ENCODE data around the gene SPACA4.

The SPACA4 gene

GRCh38 chr19:48644839-48645619, 38.5 kb downstream of the SPACA4 start:
- Histone ChIP-seq H3K4me3 (ENCODE audit: insufficient read depth in 1 of 2, low read depth in 1 of 2, low read length in 2 of 2) (peak overlapping the region; percentile 48 to 80), H3K18ac (ENCODE audit: low read depth in 1 of 2, low read length in 2 of 2) (peak overlapping the region; percentile 58 to 98), H2BK12ac (ENCODE audit: low read length in 2 of 2) (peak overlapping the region in 1 of 2 experiments; percentile 92), H2BK120ac (ENCODE audit: low read depth, low read length) (peak overlapping the region; percentile 52), H2BK15ac (ENCODE audit: low read depth, poor library complexity, severe bottlenecking) (peak overlapping the region; percentile 99), H3K27me3 (ENCODE audit: control insufficient read depth in 1 of 2, insufficient read depth in 1 of 2, low read length in 2 of 2) (no peaks in the 10 kb centered on the region), H3K9ac (ENCODE audit: low read length) (peak overlapping the region; percentile 53), H3K23ac (ENCODE audit: low read length in 2 of 2) (no peak overlapping the region), H3K14ac (ENCODE audit: low read length in 2 of 2) (peak overlapping the region in 1 of 2 experiments; percentile 76), H2BK5ac (ENCODE audit: low read depth, low read length, poor library complexity, severe bottlenecking) (no peak overlapping the region), H3K9me3 (ENCODE audit: control insufficient read depth, low read length) (no peaks in the 10 kb centered on the region), H3K27ac (ENCODE audit: low read length, poor library complexity, severe bottlenecking) (peak overlapping the region; percentile 73), H3K4ac (ENCODE audit: low read depth in 1 of 2, low read length in 2 of 2) (peak overlapping the region in 1 of 2 experiments; percentile 95), H3K4me1 (ENCODE audit: control insufficient read depth, insufficient read depth, low read depth, low read length) (peaks cover 24% of the 10 kb centered on the region), H2AFZ (ENCODE audit: low read depth, low read length) (no peak overlapping the region), H4K91ac (ENCODE audit: low read length) (peak overlapping the region; percentile 47), H3K36me3 (ENCODE audit: control insufficient read depth in 1 of 2, insufficient read depth in 2 of 2, low read depth in 1 of 2, low read length in 2 of 2) (peaks cover 0 to under 1% of the 10 kb centered on the region in 2 experiments), H3K79me1 (replicated peaks; ENCODE audit: low read length, poor library complexity, severe bottlenecking) (no peaks in the 10 kb centered on the region), H2AK5ac (ENCODE audit: low read length, severe bottlenecking) (peak overlapping the region; percentile 41), H4K8ac (ENCODE audit: low read length) (peak overlapping the region; percentile 94), H3K4me2 (ENCODE audit: low read length, poor library complexity, severe bottlenecking) (peak overlapping the region; percentile 89)
- WGBS, result 5% methylated on average over 23 of the region's 25 CpGs
- peak; percentile 79 for DNase-seq

GRCh38 chr19:48645620-48646000, 39.1 kb downstream of the SPACA4 start:
- peak overlapping the region; percentile 58 to 80 for H3K4me3 ChIP-seq (ENCODE audit: insufficient read depth in 1 of 2, low read depth in 1 of 2, low read length in 2 of 2)
- DNase-seq, result no peak
- H4K8ac ChIP-seq (ENCODE audit: low read length), result peak overlapping the region; percentile 94
- H3K9me3 ChIP-seq (ENCODE audit: control insufficient read depth, low read length), result no peaks in the 10 kb centered on the region
- peak overlapping the region in 1 of 2 experiments; percentile 76 for H3K14ac ChIP-seq (ENCODE audit: low read length in 2 of 2)
- peak overlapping the region; percentile 73 for H3K27ac ChIP-seq (ENCODE audit: low read length, poor library complexity, severe bottlenecking)
- H3K4me1 ChIP-seq (ENCODE audit: control insufficient read depth, insufficient read depth, low read depth, low read length), result peaks cover 24% of the 10 kb centered on the region
- peak overlapping the region; percentile 48 to 98 for H3K18ac ChIP-seq (ENCODE audit: low read depth in 1 of 2, low read length in 2 of 2)
- H2AFZ ChIP-seq (ENCODE audit: low read depth, low read length), result peak overlapping the region; percentile 92
- no peaks in the 10 kb centered on the region for H3K27me3 ChIP-seq (ENCODE audit: control insufficient read depth in 1 of 2, insufficient read depth in 1 of 2, low read length in 2 of 2)
- H2BK12ac ChIP-seq (ENCODE audit: low read length in 2 of 2), result peak overlapping the region; percentile 6 to 92
- H3K23ac ChIP-seq (ENCODE audit: low read length in 2 of 2), result peak overlapping the region in 1 of 2 experiments; percentile 2
- H4K91ac ChIP-seq (ENCODE audit: low read length), result peak overlapping the region; percentile 47
- H3K9ac ChIP-seq (ENCODE audit: low read length), result peak overlapping the region; percentile 39
- no peaks in the 10 kb centered on the region for H3K79me1 ChIP-seq (replicated peaks; ENCODE audit: low read length, poor library complexity, severe bottlenecking)
- H2AK5ac ChIP-seq (ENCODE audit: low read length, severe bottlenecking), result peak overlapping the region; percentile 41
- H2BK15ac ChIP-seq (ENCODE audit: low read depth, poor library complexity, severe bottlenecking), result peak overlapping the region; percentile 99
- no peak overlapping the region for H2BK5ac ChIP-seq (ENCODE audit: low read depth, low read length, poor library complexity, severe bottlenecking)
- H3K36me3 ChIP-seq (ENCODE audit: control insufficient read depth in 1 of 2, insufficient read depth in 2 of 2, low read depth in 1 of 2, low read length in 2 of 2), result no peaks in the 10 kb centered on the region
- peak overlapping the region in 1 of 2 experiments; percentile 95 for H3K4ac ChIP-seq (ENCODE audit: low read depth in 1 of 2, low read length in 2 of 2)
- peak overlapping the region; percentile 89 for H3K4me2 ChIP-seq (ENCODE audit: low read length, poor library complexity, severe bottlenecking)
- H2BK120ac ChIP-seq (ENCODE audit: low read depth, low read length), result peak overlapping the region; percentile 52
- WGBS, result 1% methylated on average over 6 of the region's 6 CpGs

- Histone ChIP-seq H2BK12ac (ENCODE audit: low read length in 2 of 2) (peak within 1 kb of the TSS; percentile 6 to 97), H4K91ac (ENCODE audit: low read length) (peak within 1 kb of the TSS; percentile 47)
- WGBS, result under 1% methylated on average over 27 of the region's 33 CpGs
Measured at GRCh38 chr19:48646001-48646721, 39.6 kb downstream of the SPACA4 start, which contains the start of gene CA11. CA11 (minus strand) TSS chr19:48646187; CDS start chr19:48645632, 555 bp downstream.

More at GRCh38 chr19:48646001-48646721, 39.6 kb downstream of the SPACA4 start, which contains the start of gene CA11:
- Histone ChIP-seq H3K27me3 (ENCODE audit: control insufficient read depth in 1 of 2, insufficient read depth in 1 of 2, low read length in 2 of 2) (no peaks in the 10 kb centered on the region), H4K8ac (ENCODE audit: low read length) (peak within 1 kb of the TSS; percentile 94), H3K14ac (ENCODE audit: low read length in 2 of 2) (peak within 1 kb of the TSS in 1 of 2 experiments; percentile 76), H3K4me3 (ENCODE audit: insufficient read depth in 1 of 2, low read depth in 1 of 2, low read length in 2 of 2) (peak within 1 kb of the TSS; percentile 58 to 80), H2BK120ac (ENCODE audit: low read depth, low read length) (peak within 1 kb of the TSS; percentile 54), H3K4me1 (ENCODE audit: control insufficient read depth, insufficient read depth, low read depth, low read length) (peaks cover 24% of the 10 kb centered on the region), H3K4ac (ENCODE audit: low read depth in 1 of 2, low read length in 2 of 2) (peak within 1 kb of the TSS in 1 of 2 experiments; percentile 95), H3K36me3 (ENCODE audit: control insufficient read depth in 1 of 2, insufficient read depth in 2 of 2, low read depth in 1 of 2, low read length in 2 of 2) (no peaks in the 10 kb centered on the region), H3K4me2 (ENCODE audit: low read length, poor library complexity, severe bottlenecking) (peak within 1 kb of the TSS; percentile 89), H3K23ac (ENCODE audit: low read length in 2 of 2) (peak within 1 kb of the TSS in 1 of 2 experiments; percentile 2), H2AFZ (ENCODE audit: low read depth, low read length) (peak within 1 kb of the TSS; percentile 92), H3K9me3 (ENCODE audit: control insufficient read depth, low read length) (no peaks in the 10 kb centered on the region), H3K18ac (ENCODE audit: low read depth in 1 of 2, low read length in 2 of 2) (peak within 1 kb of the TSS; percentile 58 to 98), H2AK5ac (ENCODE audit: low read length, severe bottlenecking) (peak within 1 kb of the TSS; percentile 68), H2BK15ac (ENCODE audit: low read depth, poor library complexity, severe bottlenecking) (peak within 1 kb of the TSS; percentile 99), H3K9ac (ENCODE audit: low read length) (peak within 1 kb of the TSS; percentile 53), H3K27ac (ENCODE audit: low read length, poor library complexity, severe bottlenecking) (peak within 1 kb of the TSS; percentile 73), H3K79me1 (replicated peaks; ENCODE audit: low read length, poor library complexity, severe bottlenecking) (no peaks in the 10 kb centered on the region), H2BK5ac (ENCODE audit: low read depth, low read length, poor library complexity, severe bottlenecking) (peak within 1 kb of the TSS; percentile 76)
- peak; percentile 89 for DNase-seq
